ENCODE results near the gene PDZD2.
"Not testable (repeated sequence)": the region's sequence is repeated elsewhere in the genome, so short reads cannot be mapped to it uniquely, and the experiment has no call there.

The PDZD2 gene

GRCh38 chr5:32013658-32014057, 374.7 kb downstream of the PDZD2 start:
- H3K4me3 ChIP-seq (ENCODE audit: control insufficient read depth, low read depth, low read length): no peak overlapping the region
- DNase-seq (ENCODE audit: low read depth): no peak
- no peak for TF ChIP-seq CTCF (IDR thresholded peaks at IDR 0.05; ENCODE audit: control insufficient read depth, insufficient read depth, low read depth, low read length, missing control alignments)

- no peak overlapping the region for H3K4me3 ChIP-seq (ENCODE audit: control insufficient read depth, low read depth, low read length)
- no peak for TF ChIP-seq CTCF (IDR thresholded peaks at IDR 0.05; ENCODE audit: control insufficient read depth, insufficient read depth, low read depth, low read length, missing control alignments)
- no peak for DNase-seq (ENCODE audit: low read depth)
These were observed 375.3 kb downstream of the PDZD2 start for GRCh38 chr5:32014096-32014745.

DNA sequence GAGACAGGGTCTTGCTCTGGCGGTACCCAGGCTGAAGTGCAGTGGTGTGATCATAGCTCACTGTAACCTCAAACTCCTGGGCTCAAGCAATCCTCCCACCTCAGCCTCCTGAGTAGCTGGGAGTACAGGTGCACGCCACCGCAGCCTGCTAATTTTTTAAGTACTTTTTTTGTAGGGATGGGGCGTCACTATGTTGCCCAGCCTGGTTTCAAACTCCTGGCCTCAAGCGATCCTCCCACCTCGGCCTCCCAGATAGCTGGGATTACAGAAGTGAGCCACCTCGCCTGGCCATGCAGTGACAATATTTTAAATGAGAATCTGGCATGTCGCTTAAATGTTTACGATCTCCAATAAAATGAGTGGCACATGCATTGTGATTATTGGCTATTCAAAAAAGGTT, 376.3 kb downstream of the PDZD2 start:
- not testable (repeated sequence) for DNase-seq (ENCODE audit: low read depth); H3K4me3 ChIP-seq (ENCODE audit: control insufficient read depth, low read depth, low read length)

DNA sequence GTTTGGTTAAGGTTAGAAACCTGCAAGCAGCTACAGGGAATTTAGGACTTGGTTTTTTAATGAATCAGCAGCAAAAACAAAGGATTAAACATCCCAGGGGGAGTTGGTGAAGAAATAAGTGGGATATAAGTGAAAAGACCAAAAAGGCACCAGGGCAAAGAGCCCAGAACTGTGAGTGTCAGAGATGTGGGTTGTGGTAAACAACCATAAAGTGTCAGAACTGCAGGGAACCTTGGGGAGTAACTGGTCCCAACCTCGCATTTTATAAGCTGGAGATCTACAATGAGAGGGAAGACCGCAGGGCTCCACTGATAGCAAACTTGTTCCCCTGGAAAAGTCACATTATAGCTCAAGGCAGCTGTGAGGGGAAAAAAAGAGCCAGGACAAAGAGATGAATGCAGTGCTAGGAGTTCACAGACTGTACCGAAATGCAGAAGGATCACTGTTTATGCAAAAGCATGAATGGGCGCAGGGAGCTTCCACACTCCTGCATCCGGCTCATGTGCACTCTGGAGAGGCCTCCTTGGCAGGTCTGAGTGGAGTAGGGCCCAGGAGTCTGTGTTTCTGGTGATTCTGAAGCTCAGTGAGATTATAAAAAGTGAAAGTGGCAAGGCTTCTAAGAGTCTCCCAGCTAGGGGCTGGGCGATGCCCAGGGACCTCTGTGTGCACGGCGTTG, 378.9 kb downstream of the PDZD2 start:
- no peak for DNase-seq (ENCODE audit: low read depth)
- no peak overlapping the region for H3K4me3 ChIP-seq (ENCODE audit: control insufficient read depth, low read depth, low read length)
- TF ChIP-seq CTCF (IDR thresholded peaks at IDR 0.05; ENCODE audit: control insufficient read depth, insufficient read depth, low read depth, low read length, missing control alignments): no peak

GRCh38 chr5:32018476-32019436, 379.8 kb downstream of the PDZD2 start:
- no peak for DNase-seq (ENCODE audit: low read depth)
- no peak for TF ChIP-seq CTCF (IDR thresholded peaks at IDR 0.05; ENCODE audit: control insufficient read depth, insufficient read depth, low read depth, low read length, missing control alignments)
- no peak overlapping the region for H3K4me3 ChIP-seq (ENCODE audit: control insufficient read depth, low read depth, low read length)

- H3K4me3 ChIP-seq (ENCODE audit: control insufficient read depth, low read depth, low read length): no peak overlapping the region
- DNase-seq (ENCODE audit: low read depth): no peak
- TF ChIP-seq CTCF (IDR thresholded peaks at IDR 0.05; ENCODE audit: control insufficient read depth, insufficient read depth, low read depth, low read length, missing control alignments): no peak
These were observed 381.3 kb downstream of the PDZD2 start for GRCh38 chr5:32020271-32020670.
